ENCODE data around the gene LSP1. TPM values are rescaled to one million over a fixed set of nuclear protein-coding genes. Genes with fewer than 3 reads are reported as not detected.

Gene LSP1
- total RNA-seq, 2 experiments from 2014 or later, result 232 to 303 TPM

DNA sequence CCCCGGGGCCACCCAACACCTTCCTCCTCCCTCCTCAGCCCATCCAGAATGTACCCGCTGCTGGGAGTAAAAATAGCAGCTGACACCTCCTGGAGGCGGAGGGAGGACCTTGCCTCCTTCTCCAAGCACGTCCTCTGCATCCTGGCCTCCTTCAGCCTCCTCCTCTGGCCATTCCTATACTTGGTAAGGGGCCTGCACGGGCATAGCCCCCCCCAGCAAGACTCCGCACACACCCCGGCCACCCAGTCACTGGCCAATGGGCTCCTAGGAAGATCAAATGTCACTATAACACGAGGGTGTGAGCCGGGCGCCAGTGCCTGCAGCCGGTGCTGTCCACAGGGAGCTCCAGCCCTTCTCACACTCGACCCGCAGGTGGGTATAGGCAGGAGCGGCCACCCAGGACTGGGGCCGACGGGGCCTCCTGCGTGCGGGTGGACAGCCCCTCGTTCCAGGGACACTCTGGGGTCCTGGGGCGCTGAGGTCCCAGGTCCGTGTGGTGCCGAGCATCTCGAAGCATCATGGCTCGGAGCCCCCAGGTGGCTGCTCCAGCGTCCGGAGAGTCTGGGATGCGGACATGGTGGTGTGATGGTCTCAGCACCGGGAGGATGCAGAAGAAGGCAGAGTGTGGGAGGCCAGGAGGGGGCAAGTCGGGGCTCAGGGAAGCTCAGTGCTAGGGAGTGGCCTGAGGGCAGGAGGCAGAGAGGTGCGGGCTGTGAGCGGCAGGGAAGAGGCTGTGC is 66.7 kb downstream of the LSP1 start, which contains the start of gene TNNT3:
TSS of gene TNNT3 (plus strand) at position 313 of the 737 bp plus-strand sequence. CDS start 3,172 bp downstream, outside the sequence.
- no peaks in the 10 kb centered on the region for H4K20me1 ChIP-seq (ENCODE audit: insufficient read depth, low read length)
- intact Hi-C loops (cut with micrococcal nuclease; ENCODE audit: unreplicated experiment), result loop anchor here (5.0 to 10.0 kb wide), 2 partner anchors 37 to 225 kb away; partner anchors contain the start of gene KRTAP5-6
- TF ChIP-seq, protein P1, sequence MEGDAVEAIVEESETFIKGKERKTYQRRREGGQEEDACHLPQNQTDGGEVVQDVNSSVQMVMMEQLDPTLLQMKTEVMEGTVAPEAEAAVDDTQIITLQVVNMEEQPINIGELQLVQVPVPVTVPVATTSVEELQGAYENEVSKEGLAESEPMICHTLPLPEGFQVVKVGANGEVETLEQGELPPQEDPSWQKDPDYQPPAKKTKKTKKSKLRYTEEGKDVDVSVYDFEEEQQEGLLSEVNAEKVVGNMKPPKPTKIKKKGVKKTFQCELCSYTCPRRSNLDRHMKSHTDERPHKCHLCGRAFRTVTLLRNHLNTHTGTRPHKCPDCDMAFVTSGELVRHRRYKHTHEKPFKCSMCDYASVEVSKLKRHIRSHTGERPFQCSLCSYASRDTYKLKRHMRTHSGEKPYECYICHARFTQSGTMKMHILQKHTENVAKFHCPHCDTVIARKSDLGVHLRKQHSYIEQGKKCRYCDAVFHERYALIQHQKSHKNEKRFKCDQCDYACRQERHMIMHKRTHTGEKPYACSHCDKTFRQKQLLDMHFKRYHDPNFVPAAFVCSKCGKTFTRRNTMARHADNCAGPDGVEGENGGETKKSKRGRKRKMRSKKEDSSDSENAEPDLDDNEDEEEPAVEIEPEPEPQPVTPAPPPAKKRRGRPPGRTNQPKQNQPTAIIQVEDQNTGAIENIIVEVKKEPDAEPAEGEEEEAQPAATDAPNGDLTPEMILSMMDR (conservative IDR thresholded peaks at IDR 0.05; ENCODE audit: low read length), result no peak
- no peak for TF ChIP-seq EZH2phosphoT487 (IDR thresholded peaks at IDR 0.05; ENCODE audit: borderline replicate concordance, low read depth, low read length)
- H2AFZ ChIP-seq (ENCODE audit: low read length), result no peak within 1 kb of the TSS
- BruUV-seq (replicated peaks), result no TSS peak
- H3K79me2 ChIP-seq (ENCODE audit: insufficient read depth, low read depth, low read length), result no peaks in the 10 kb centered on the region
- DNase-seq (ENCODE audit: low spot score), result no peak
- H3K27ac ChIP-seq (ENCODE audit: low read depth, low read length, poor library complexity, severe bottlenecking), result no peak within 1 kb of the TSS
- H3K36me3 ChIP-seq (ENCODE audit: insufficient read depth, low read length), result no peaks in the 10 kb centered on the region
- H3K4me3 ChIP-seq (ENCODE audit: low read depth, low read length, poor library complexity, severe bottlenecking), result no peak within 1 kb of the TSS
- no peak within 1 kb of the TSS for H3K4me2 ChIP-seq (ENCODE audit: low read length)
- POLR2A ChIA-PET, result no interaction called here
- no peaks in the 10 kb centered on the region for H3K4me1 ChIP-seq (ENCODE audit: insufficient read depth, low read length, poor library complexity, severe bottlenecking)
- CTCF ChIA-PET (ENCODE audit: unreplicated experiment), result no interaction called here
- H3K9me3 ChIP-seq (ENCODE audit: low read length), result no peaks in the 10 kb centered on the region
- H3K9me2 ChIP-seq (ENCODE audit: insufficient read depth, low read length), result no peaks in the 10 kb centered on the region

DNA sequence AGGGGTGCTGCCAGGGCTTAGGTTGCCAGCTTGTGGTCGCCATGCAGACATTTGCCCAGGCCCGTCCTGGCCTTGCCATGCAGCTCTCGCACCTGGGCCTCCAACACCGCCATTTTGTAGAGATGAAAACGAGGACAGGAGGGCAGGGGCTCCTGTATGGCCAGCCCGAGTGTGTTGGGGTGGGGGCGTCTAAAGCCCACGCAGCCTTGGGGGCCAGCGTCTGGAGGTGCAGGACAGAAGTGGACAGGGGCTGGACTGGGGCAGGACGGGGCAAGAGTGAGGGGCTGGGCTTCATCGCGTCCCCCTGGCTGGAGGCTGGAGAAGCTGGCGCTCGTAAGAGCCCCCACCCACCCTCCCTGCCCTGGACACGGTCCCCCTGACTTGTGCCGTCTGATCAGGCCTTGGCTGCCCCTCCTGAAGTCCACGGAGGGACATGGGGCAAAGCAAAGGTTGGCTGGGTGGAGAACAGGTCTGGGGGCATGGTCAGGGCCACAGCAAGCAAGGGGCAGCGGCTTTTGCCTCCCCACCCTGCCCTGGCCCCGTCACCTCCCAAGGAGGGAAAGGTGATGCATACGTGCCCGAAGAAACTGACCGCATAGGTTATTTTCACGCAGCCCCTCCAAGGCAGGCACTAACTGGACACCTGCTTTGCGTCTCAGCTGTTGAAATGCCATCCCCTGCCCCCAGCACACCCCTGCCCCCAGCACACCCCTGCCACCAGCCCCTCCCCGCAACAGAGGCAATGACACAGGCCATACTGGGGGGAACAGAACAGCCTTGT is 67.4 kb downstream of the LSP1 start:
- Histone ChIP-seq H3K9me3 (ENCODE audit: low read length) (no peaks in the 10 kb centered on the region), H3K79me2 (ENCODE audit: insufficient read depth, low read depth, low read length) (no peaks in the 10 kb centered on the region), H3K9me2 (ENCODE audit: insufficient read depth, low read length) (no peaks in the 10 kb centered on the region), H4K20me1 (ENCODE audit: insufficient read depth, low read length) (no peaks in the 10 kb centered on the region), H2AFZ (ENCODE audit: low read length) (no peak overlapping the region), H3K4me1 (ENCODE audit: insufficient read depth, low read length, poor library complexity, severe bottlenecking) (no peaks in the 10 kb centered on the region), H3K4me2 (ENCODE audit: low read length) (no peak overlapping the region), H3K4me3 (ENCODE audit: low read depth, low read length, poor library complexity, severe bottlenecking) (no peak overlapping the region), H3K36me3 (ENCODE audit: insufficient read depth, low read length) (no peaks in the 10 kb centered on the region), H3K27ac (ENCODE audit: low read depth, low read length, poor library complexity, severe bottlenecking) (no peak overlapping the region)
- BruUV-seq (replicated peaks), result no TSS peak
- ChIA-PET CTCF (ENCODE audit: unreplicated experiment) (no interaction called here), POLR2A (no interaction called here)
- no peak for TF ChIP-seq EZH2phosphoT487 (IDR thresholded peaks at IDR 0.05; ENCODE audit: borderline replicate concordance, low read depth, low read length)
- TF ChIP-seq, protein P1 (conservative IDR thresholded peaks at IDR 0.05; ENCODE audit: low read length), result no peak
- DNase-seq (ENCODE audit: low spot score), result no peak
- intact Hi-C loops (cut with micrococcal nuclease; ENCODE audit: unreplicated experiment), result loop anchor here (10.0 kb wide), 1 partner anchor 226 kb away; the partner anchor contains the start of gene KRTAP5-6
